ENCODE data around the gene DCAF4L1.

DNA sequence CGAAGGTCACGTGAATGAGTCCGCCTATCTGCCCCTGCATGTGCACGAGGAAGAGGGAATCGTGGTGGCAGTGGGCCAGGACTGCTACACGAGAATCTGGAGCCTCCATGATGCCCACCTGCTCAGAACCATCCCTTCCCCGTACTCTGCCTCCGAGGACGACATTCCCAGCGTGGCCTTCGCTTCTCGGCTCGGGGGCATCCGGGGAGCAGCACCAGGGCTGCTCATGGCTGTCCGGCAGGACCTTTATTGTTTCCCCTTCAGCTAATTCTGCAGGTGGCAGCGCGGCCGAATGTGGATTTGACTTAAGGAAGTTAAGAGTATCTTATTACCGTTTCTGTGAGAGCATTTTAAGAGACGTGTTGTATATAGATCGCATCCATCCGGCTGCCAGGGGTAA, 1.2 kb downstream of the DCAF4L1 start:
- TF ChIP-seq, protein P1, sequence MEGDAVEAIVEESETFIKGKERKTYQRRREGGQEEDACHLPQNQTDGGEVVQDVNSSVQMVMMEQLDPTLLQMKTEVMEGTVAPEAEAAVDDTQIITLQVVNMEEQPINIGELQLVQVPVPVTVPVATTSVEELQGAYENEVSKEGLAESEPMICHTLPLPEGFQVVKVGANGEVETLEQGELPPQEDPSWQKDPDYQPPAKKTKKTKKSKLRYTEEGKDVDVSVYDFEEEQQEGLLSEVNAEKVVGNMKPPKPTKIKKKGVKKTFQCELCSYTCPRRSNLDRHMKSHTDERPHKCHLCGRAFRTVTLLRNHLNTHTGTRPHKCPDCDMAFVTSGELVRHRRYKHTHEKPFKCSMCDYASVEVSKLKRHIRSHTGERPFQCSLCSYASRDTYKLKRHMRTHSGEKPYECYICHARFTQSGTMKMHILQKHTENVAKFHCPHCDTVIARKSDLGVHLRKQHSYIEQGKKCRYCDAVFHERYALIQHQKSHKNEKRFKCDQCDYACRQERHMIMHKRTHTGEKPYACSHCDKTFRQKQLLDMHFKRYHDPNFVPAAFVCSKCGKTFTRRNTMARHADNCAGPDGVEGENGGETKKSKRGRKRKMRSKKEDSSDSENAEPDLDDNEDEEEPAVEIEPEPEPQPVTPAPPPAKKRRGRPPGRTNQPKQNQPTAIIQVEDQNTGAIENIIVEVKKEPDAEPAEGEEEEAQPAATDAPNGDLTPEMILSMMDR (IDR thresholded peaks at IDR 0.05) = no peak
- no peak for TF ChIP-seq POLR2A (IDR thresholded peaks at IDR 0.05)
